AG08396 (cell line): ENCODE results near the gene ADD3.
"Not testable (repeated sequence)": the region's sequence is repeated elsewhere in the genome, so short reads cannot be mapped to it uniquely, and the experiment has no call there.

ENCODE experiments used
- DNase-seq: peaks from one replicate; pipeline ENCODE4 v3.0.0; 2012; ENCODE audit warnings: low spot score, mixed read lengths

ADD3 gene

GRCh38 chr10:110033701-110034235 lies 26.0 kb downstream of the ADD3 start:
- DNase-seq, result no peak

DNA sequence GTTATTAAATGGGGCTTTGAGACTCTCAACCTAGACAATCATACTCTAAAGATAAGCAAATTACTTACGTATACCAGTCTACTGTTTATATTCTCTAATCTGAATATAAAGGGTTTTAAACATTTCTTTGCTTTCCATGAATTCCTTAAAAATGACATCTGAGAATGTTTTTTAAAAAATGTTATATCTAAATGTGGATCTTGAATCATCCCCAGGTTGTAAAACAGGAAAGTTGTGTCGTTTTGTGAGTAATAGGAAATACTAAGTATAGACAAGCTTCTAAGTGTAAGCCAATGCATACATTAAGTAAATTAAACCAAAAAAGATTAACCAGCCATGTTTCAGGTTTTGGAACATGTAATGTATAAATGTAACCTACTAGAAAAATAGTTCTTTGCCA lies 26.8 kb downstream of the ADD3 start:
- DNase-seq, result no peak

- DNase-seq, result no peak
Observed at GRCh38 chr10:110035070-110035921, 27.5 kb downstream of the ADD3 start.

DNA sequence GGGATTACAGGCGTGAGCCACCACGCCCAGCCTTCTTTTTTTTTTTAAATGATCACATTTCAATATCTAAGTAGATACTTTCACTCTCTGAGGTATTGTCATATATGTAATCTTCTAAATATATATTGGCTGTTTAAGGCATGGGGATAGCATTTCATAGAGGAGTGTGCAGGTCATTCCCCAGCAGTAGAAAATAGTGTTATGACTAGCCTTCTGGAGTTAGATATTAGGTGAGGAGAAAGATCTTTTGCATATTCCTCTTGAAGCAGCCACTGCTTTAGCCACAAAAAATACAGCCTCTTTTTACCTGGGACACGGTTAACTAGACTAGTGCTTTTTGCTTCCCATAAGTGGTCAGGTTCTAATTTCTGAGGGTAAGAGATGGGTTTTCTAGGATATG lies 28.9 kb downstream of the ADD3 start:
- DNase-seq, result no peak

- no peak for DNase-seq
Observed at GRCh38 chr10:110039254-110039653, 31.5 kb downstream of the ADD3 start.

DNA sequence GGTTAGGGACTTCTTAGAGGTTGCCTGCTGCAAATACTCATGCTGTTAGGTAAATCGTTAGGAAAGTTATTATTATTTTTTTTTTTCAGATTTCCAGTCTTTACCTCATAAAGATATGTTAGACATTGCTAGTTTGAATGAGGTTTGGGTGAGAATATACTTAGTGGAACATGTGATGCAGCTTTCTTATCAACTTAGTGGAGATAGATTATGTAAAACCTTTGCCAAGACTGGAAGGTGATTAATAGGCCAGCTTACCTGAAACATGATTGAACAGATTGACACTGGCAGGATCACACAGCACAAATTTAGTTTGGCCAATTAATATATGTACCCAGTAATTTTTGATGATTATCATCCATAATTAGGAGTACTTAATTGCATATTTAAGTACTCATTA lies 32.3 kb downstream of the ADD3 start:
- DNase-seq, result no peak

GRCh38 chr10:110040767-110041478 lies 33.1 kb downstream of the ADD3 start:
- DNase-seq, result no peak

DNA sequence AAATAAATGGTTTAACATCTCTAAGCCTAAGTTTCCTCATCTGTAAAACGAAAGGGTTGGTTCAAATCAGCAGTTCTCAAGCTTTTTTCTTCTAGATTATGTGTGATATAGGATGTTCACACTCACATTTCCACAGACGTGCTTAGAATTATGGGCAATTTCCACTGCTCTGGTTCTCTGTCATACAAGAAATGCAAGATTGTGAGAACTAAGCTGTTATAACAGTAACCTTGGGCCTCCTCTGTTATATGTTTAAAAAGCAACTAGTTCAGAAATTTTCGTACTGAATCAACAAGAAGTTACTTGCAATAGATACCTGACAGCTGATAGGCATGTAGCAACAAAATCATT lies 33.7 kb downstream of the ADD3 start:
- no peak for DNase-seq

GRCh38 chr10:110042181-110042580 lies 34.4 kb downstream of the ADD3 start:
- no peak for DNase-seq

- no peak for DNase-seq
Observed at GRCh38 chr10:110042891-110043290, 35.1 kb downstream of the ADD3 start.

DNA sequence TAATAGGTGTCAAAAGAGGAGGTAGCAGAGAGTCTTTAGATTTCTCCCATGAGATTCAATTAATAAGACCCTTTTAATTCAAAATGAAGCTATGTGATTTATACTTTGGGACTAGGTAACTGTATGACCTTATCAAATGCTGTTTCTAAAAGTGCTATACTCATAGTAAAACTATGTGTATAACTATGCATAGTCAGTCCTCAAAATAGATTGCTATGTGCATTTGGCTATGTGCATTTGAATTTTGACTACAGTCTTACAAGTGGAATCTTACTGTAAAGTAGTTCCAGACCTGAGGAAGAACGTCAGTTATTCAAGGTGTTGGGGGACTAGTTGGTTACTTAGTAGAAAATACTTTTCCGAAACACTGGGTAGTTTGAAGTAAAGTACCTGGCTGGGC lies 36.9 kb downstream of the ADD3 start:
- no peak for DNase-seq

GRCh38 chr10:110045772-110046171 lies 38.0 kb downstream of the ADD3 start:
- DNase-seq, result no peak

GRCh38 chr10:110048145-110048544 lies 40.4 kb downstream of the ADD3 start:
- DNase-seq, result not testable (repeated sequence)

- DNase-seq, result no peak
Observed at GRCh38 chr10:110048781-110049180, 41.0 kb downstream of the ADD3 start.

GRCh38 chr10:110049889-110050591 lies 42.3 kb downstream of the ADD3 start:
- not testable (repeated sequence) for DNase-seq

DNA sequence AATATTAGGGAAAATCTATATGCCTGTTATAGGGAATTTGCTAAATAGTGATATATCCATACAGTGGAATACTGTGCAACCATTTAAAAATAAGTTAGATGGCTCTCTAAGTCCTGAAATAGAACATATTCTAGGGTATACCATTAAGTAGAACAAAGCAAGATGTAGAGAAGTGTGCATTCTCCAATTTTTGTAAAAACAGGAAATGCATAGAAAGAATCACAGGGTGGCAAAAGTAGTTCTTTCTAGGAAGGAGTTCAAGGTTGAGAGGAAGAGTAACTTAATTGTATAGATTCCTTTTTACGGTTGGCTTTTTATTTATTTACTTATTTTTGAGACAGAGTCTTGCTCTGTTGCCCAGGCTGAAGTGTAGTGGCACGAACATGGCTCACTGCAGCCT lies 43.7 kb downstream of the ADD3 start:
- no peak for DNase-seq

DNA sequence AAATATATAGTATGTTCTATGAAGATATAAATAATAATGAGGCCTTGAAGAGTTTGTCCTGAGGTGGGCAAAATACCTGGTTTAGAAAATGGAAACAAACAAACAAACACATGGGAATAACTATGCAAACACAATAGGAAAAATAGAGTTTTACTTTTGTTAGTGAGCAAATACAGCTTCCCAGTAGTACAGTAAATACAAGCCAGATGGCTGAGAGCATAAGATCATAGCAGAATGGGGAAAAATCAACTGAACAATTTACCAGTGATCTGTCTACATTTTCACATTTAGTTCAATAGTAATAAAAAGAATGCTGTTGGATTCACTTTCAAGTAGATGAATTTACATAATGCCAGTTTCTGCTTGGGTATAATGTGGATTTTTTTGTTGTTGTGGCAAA lies 45.1 kb downstream of the ADD3 start:
- no peak for DNase-seq

DNA sequence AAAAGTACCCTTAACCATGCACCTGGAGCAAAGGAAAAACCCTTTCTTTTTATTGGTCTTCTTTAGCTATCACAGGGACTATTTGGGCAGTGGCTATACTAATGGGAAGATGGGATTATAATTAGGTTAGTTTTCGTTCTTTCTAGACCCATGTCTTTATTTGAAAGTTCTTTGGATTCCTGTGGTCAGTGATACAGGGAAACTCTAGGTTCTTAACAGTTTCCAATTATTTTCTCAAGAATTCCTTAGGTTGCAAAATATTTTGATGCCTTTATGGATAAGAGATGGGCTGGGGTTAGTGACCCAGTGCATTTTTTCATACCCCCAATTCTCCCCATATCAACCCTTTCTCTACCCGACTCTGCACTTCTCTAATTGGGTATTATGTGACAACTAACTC lies 49.0 kb downstream of the ADD3 start:
- DNase-seq, result no peak

DNA sequence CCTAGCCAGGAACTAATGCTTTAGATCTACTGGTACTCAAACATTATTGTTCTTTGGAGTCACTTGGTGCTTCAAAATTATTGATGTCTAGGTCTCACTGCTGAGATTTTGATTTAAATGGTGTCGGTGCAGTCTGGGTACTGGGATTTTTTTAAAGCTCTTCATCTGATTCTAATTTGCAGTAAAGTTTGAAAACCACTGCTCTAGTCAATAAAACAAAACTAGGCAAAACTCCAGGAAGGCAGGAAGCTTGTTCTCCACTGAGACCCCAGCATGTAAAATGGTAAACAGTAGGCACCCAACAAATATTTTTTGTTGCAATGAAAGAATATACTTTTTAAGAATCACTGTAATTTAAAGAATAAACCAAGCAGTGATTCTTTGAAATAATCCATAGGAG lies 49.7 kb downstream of the ADD3 start:
- no peak for DNase-seq

DNA sequence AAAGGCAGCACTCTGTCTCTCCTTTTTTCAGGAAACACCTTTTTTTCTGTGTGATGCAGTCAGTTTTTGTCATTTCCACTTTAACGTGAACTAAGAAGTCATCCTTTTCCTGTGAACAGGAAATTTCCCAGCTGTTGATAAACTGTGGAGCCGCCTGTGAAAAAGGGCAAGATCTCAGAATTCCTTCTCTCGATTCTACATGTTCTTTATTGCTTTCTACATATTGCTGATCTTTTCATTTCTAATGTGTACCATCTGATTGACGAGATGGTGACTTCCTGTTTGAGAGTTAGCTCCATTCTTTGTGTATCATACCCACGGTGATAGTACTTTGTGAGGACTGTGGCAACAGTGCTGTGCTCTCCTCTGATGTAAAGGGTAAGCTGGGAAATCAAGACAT lies 50.4 kb downstream of the ADD3 start:
- DNase-seq, result no peak

- no peak for DNase-seq
Observed at GRCh38 chr10:110059925-110060324, 52.1 kb downstream of the ADD3 start.

- DNase-seq, result no peak
Observed at GRCh38 chr10:110061687-110062086, 53.9 kb downstream of the ADD3 start.

GRCh38 chr10:110065269-110065668 lies 57.5 kb downstream of the ADD3 start:
- DNase-seq, result no peak
